Activated naive CD4-positive, alpha-beta T cell (primary cell): ENCODE data around the gene EEFSEC.

Experiments
- DNase-seq, 4 experiments: peaks; one replicate each; lab custom pipeline; 2025; lab: John Stamatoyannopoulos, UW

Gene EEFSEC

DNA sequence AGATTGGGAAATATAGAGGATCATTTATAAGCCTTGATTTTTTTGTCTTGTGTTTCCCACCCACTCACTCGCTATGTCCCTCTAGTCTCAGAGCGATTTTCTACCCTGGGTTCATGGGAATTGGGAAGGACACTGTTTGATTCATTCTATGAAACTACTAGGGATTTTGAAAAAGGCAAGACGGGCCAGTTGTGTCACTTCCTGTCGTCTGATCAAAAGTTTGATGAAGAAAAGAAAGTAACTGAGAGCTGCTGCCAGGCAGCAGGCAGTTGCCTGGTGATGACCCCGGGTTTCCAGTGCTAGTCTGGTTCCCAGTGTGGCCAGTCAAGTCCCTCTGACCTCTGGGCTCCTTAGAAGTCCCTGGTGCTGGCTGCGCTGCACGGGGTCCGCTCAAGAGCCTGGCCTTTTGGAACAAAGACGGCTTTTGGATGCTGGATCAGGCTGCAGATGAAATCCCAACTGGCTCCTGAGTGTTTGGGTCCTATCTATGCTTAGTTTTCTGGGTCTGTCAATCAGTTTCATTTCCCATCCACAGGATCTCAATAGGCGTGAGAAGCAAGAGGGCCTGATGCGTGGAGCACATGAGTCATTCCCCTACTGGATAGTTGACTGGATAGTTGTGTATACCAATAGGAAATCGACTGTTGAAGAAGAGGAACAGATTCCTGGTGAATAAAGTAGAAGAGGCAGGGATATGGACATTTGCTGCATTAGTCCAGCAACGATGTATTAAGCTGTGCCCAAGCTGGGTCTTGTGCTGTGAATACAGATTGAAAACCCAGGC is 89.7 kb downstream of the EEFSEC start:
- no peak for DNase-seq

GRCh38 chr3:128243602-128244504 is 90.6 kb downstream of the EEFSEC start:
- DNase-seq = no peak

GRCh38 chr3:128245460-128245859 is 92.2 kb downstream of the EEFSEC start:
- DNase-seq = no peak

DNA sequence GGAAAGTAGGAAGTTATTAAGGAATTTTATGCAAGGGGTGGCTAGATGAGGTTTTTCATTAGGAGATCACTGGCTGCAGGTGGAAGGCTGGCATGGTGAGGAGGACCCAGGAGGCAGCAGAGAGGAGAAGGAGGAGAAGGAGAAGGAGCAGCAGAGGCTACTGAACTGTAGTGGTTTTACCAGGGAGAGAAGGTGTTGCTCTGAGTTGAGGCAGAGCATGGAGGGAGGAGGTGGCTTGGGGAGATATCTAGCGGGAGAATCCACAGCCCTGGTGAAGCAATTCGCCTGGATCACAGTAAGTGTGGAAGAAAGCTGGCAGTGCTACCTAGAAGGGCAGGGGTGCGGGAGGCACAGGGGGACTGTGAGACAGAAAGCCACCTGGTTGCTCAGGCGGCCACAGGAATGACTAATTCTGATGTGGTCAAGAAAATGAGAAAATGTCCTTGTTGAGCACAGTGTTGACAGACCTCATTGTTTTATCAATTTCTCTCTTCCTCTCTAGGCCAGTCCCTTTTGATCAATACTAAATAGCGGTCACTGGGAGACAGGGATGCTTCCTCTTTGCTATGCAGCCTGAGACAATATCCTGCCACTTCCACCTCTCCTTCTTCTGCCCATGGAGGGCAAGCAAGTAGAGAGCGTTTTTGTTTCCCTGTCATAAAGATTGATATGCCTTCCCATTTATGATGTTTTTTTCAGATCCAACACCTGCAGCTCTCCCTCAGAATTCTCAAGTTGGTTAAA is 94.6 kb downstream of the EEFSEC start:
- no peak for DNase-seq

- DNase-seq = no peak
Measured at GRCh38 chr3:128252083-128252482, 98.8 kb downstream of the EEFSEC start.

GRCh38 chr3:128253150-128253549 is 99.9 kb downstream of the EEFSEC start:
- DNase-seq = no peak

- DNase-seq = no peak
Measured at GRCh38 chr3:128254066-128254590, 100.8 kb downstream of the EEFSEC start.

GRCh38 chr3:128254967-128255366 is 101.7 kb downstream of the EEFSEC start:
- DNase-seq = no peak

GRCh38 chr3:128256131-128256530 is 102.8 kb downstream of the EEFSEC start:
- no peak for DNase-seq

- no peak for DNase-seq
Measured at GRCh38 chr3:128257632-128258031, 104.4 kb downstream of the EEFSEC start.

- no peak for DNase-seq
Measured at GRCh38 chr3:128260275-128260674, 107.0 kb downstream of the EEFSEC start.

DNA sequence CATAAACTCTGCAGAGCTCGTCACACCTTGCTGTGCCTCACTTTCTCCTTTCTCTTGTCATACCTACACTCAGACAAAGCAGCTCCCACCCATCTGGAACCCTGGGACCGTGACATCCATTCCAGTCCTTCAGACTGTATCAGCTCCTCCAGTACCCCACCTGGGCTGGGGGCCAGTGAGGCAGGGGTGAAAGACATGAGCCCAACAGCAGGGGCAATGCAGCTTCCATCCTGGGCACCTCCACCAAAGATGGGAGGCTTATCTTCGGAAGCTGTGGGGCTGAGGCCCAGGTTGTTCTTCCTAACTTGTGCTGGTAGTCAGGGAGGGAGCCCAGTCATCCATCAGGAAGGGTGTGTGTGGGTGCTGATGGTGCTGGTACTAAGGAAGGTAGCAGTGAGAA is 109.2 kb downstream of the EEFSEC start:
- no peak for DNase-seq

DNA sequence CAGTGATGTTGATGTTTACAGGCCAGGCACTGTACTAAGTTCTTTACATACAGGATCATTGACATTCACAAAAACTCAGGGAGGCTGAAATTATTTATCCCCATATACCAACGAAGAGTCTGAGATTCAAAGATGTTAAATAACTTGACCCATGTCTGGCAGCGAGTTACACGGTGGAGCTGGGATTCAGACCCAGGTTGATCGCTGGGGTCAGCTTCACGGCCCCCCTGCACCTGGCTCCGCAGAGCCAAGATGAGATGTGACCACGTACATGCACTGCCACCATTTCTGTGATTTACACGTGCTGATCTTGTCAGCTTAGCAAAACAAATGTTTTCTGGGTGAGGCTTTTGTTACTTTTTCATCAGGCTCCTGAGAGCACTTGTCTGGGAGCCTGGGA is 109.8 kb downstream of the EEFSEC start:
- DNase-seq = no peak

DNA sequence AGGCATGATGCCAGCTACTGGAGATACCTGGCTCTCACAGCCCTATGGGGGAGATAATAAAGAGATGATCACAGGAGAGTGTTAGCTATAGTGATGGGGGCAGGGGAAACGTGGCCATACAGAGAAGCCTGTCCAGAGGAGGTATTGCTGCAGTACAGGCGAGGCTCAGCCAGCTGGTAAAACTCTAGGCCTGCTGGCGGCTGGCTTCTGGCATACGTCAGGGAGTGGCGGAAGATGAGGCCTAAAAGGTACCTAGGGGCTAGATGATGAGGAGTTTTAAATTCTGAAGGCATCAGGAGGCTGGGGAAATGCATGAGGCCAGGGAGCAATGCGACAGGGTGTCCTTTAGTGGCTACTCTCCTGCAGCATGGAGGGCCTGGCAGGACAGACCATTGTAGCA is 110.7 kb downstream of the EEFSEC start:
- no peak for DNase-seq

DNA sequence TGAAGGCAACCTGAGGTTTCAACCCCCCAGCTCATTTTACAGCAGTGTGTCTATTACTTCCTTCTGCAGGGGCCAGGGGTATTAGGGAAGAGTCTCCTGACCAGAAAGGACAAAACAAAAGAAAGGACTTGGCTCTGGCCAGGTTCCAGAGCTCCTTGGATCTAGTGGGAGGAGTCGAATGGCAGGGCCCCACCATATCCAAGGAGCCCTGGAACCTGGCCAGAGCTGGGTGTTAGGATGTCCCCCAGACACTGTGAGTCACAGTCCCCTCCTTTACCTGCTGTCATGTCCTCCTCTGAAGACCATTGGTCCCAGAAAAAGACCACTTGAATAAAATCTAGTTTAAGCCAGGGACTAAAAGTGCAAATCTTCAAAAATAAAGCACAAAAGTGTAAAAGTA is 113.2 kb downstream of the EEFSEC start:
- DNase-seq = no peak

DNA sequence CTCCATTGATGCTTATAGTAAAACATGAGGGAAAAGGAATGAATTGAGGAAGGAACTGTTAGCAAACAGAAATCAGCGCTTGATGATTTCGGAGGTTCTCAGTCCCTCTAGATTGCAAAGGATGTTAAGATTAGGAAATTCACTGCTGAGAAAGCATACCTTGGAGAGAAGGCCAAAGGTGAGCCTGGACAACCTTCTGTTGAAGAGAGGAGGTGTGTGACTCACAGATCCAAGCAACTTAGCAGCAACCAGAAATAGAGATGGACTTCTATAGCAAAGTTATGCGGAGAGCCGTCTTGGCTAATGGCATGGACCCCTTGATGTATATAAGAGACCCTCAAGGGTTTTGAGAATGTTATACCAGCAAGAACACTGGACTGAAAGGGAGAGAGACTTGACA is 114.3 kb downstream of the EEFSEC start:
- DNase-seq = no peak

- no peak for DNase-seq
Measured at GRCh38 chr3:128269006-128269775, 115.9 kb downstream of the EEFSEC start.

DNA sequence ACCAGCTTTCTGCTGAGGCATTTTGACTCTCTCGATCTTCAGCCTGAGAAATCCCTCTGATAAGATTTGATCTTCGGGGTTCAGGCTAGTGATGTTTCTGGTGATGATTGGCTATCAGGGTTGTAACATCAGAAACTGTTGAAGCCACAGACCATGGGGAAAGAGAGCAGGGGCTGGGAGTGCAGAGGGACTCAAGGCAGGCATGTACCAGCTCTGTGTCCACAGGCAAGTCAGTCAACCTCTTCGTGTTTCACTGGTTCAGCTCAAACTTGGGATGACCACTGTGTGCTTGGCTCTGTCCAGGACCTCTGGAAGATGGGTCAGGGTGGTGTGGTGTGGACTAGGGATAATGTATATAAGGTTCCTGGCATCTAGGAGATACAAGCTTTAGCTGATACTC is 116.5 kb downstream of the EEFSEC start:
- no peak for DNase-seq

GRCh38 chr3:128270559-128271492 is 117.5 kb downstream of the EEFSEC start:
- DNase-seq = no peak
